Loucy (cell line): ENCODE results near the gene FIGN.

Experiments used
- EZH2phosphoT487 ChIP-seq: fragments of 200-600 bp; IDR thresholded peaks from 2 replicates; pipeline ENCODE4 v1.6.1; 2018; ENCODE audit warnings: antibody characterized with exemption, mild to moderate bottlenecking, moderate library complexity, borderline replicate concordance
- TF ChIP-seq, protein P1 (sequence below): fragments of 200-600 bp; sonication (generic); conservative IDR thresholded peaks from 2 replicates; pipeline ENCODE4 v1.5.1; 2014; ENCODE audit warnings: mild to moderate bottlenecking, antibody characterized with exemption, low read length

DNA sequence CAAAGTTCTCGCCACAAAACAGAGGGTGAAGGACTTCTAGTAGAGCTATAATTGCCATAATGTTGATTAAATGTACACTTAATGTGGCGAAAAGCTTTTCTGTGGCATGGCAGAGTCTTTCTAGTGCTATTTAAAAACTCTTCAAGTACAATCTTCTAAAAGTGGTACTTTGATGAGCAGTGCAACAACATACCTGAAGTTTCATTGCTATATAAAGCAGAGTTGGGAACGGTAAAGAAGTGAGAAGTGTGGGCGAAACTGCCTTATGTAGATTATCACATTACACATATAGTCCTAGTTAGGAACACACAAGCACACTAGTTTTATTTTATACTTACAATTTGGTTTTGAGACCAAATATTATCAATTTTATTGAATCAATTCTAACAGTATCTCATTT, 49.5 kb downstream of the FIGN start:
- TF ChIP-seq, protein P1, sequence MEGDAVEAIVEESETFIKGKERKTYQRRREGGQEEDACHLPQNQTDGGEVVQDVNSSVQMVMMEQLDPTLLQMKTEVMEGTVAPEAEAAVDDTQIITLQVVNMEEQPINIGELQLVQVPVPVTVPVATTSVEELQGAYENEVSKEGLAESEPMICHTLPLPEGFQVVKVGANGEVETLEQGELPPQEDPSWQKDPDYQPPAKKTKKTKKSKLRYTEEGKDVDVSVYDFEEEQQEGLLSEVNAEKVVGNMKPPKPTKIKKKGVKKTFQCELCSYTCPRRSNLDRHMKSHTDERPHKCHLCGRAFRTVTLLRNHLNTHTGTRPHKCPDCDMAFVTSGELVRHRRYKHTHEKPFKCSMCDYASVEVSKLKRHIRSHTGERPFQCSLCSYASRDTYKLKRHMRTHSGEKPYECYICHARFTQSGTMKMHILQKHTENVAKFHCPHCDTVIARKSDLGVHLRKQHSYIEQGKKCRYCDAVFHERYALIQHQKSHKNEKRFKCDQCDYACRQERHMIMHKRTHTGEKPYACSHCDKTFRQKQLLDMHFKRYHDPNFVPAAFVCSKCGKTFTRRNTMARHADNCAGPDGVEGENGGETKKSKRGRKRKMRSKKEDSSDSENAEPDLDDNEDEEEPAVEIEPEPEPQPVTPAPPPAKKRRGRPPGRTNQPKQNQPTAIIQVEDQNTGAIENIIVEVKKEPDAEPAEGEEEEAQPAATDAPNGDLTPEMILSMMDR = no peak
- TF ChIP-seq EZH2phosphoT487 = no peak
